ENCODE results near the gene ABHD11. TPM values are rescaled to one million over a fixed set of nuclear protein-coding genes. Genes with fewer than 3 reads are reported as not detected.

ABHD11 gene
- total RNA-seq, 1 experiment from 2014 or later = 37.7 TPM

GRCh38 chr7:73701357-73701995, 37.1 kb downstream of the ABHD11 start:
- peak; percentile 76 for DNase-seq (ENCODE audit: low spot score)

- DNase-seq (ENCODE audit: low spot score) = no peak
These were observed 37.9 kb downstream of the ABHD11 start for GRCh38 chr7:73700581-73701134.

- no peak for DNase-seq (ENCODE audit: low spot score)
These were observed 38.6 kb downstream of the ABHD11 start for GRCh38 chr7:73700069-73700423.

GRCh38 chr7:73699370-73700068, 39.1 kb downstream of the ABHD11 start:
- DNase-seq (ENCODE audit: low spot score) = no peak

- no peak for DNase-seq (ENCODE audit: low spot score)
These were observed 40.2 kb downstream of the ABHD11 start for GRCh38 chr7:73698410-73698809.

- no peak for DNase-seq (ENCODE audit: low spot score)
These were observed 42.2 kb downstream of the ABHD11 start for GRCh38 chr7:73696372-73696771.

GRCh38 chr7:73690646-73691045, 48.0 kb downstream of the ABHD11 start:
- no peak for DNase-seq (ENCODE audit: low spot score)

GRCh38 chr7:73688288-73688687, 50.3 kb downstream of the ABHD11 start:
- DNase-seq (ENCODE audit: low spot score) = no peak

Other genes with a start within 250 kb of the ABHD11 start
- 68.6 and 74.8 TPM in 2 replicates for gene BAZ1B, start 216.5 kb downstream of the ABHD11 start, total RNA-seq (2014; rRNA removed; shearing (Covaris generic))
- gene BCL7B, start 181.1 kb downstream of the ABHD11 start, total RNA-seq (2014; rRNA removed; shearing (Covaris generic)) = 19.5 and 37.4 TPM in 2 replicates
- 57.0 and 68.6 TPM in 2 replicates for gene TBL2, start 160.2 kb downstream of the ABHD11 start, total RNA-seq (2014; rRNA removed; shearing (Covaris generic))
- not detected in 2 replicates for gene MLXIPL, start 114.3 kb downstream of the ABHD11 start, total RNA-seq (2014; rRNA removed; shearing (Covaris generic))
- gene VPS37D, start 71.0 kb downstream of the ABHD11 start, total RNA-seq (2014; rRNA removed; shearing (Covaris generic)) = 3.7 and 6.3 TPM in 2 replicates
- gene DNAJC30, start 55.3 kb downstream of the ABHD11 start, total RNA-seq (2014; rRNA removed; shearing (Covaris generic)) = 2.0 and 2.7 TPM in 2 replicates
- gene BUD23, start 55.2 kb downstream of the ABHD11 start, total RNA-seq (2014; rRNA removed; shearing (Covaris generic)) = 31.9 and 80.5 TPM in 2 replicates
- 3.5 and 12.1 TPM in 2 replicates for gene STX1A, start 19.1 kb downstream of the ABHD11 start, total RNA-seq (2014; rRNA removed; shearing (Covaris generic))
- not detected in 2 replicates for gene CLDN3, start 31.5 kb upstream of the ABHD11 start, total RNA-seq (2014; rRNA removed; shearing (Covaris generic))
- 1.2 and 4.0 TPM in 2 replicates for gene CLDN4, start 92.2 kb upstream of the ABHD11 start, total RNA-seq (2014; rRNA removed; shearing (Covaris generic))
- gene METTL27, start 103.7 kb upstream of the ABHD11 start, total RNA-seq (2014; rRNA removed; shearing (Covaris generic)) = 0.48 and 3.3 TPM in 2 replicates
- 0.21 TPM in 1 of 2 replicates, not detected in the other for gene TMEM270, start 122.4 kb upstream of the ABHD11 start, total RNA-seq (2014; rRNA removed; shearing (Covaris generic))